Testis (tissue), 2 donors: ENCODE results near the gene DGLUCY.
"Not testable (repeated sequence)": the region's sequence is repeated elsewhere in the genome, so short reads cannot be mapped to it uniquely, and the experiment has no call there.

Experiments used
- POLR2A ChIP-seq: fragments of 450-650 bp; IDR thresholded peaks from one replicate; pipeline ENCODE4 v1.6.1; 2017; ENCODE audit warnings: antibody characterized with exemption, mild to moderate bottlenecking, moderate library complexity
- TF ChIP-seq, protein P1 (sequence below), 3 experiments: fragments of 450-650 bp in 2 of 3; fragments of 200-600 bp in 1 of 3; sonication (generic) in 1 of 3; IDR thresholded peaks; one replicate each; pipeline ENCODE4 v1.5.1; 2016 to 2019; ENCODE audit warnings: antibody characterized with exemption in 3 of 3, mild to moderate bottlenecking in 2 of 3, moderate library complexity in 1 of 3

DNA sequence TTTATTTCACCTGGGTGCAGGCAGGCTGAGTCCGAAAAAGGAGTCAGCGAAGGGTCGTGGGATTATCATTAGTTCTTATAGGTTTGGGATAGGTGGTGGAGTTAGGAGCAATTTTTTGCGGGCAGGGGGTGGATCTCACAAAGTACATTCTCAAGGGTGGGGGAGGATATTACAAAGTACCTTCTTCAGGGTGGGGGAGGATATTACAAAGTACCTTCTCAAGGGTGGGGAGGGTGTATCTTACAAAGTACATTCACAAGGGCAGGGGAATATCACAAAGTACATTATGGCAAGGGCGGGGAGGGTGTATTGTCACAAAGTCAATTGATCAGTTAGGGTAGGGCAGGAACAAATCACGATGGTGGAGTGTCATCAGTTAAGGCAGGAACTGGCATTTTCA, 86.9 kb downstream of the DGLUCY start:
- TF ChIP-seq, protein P1, sequence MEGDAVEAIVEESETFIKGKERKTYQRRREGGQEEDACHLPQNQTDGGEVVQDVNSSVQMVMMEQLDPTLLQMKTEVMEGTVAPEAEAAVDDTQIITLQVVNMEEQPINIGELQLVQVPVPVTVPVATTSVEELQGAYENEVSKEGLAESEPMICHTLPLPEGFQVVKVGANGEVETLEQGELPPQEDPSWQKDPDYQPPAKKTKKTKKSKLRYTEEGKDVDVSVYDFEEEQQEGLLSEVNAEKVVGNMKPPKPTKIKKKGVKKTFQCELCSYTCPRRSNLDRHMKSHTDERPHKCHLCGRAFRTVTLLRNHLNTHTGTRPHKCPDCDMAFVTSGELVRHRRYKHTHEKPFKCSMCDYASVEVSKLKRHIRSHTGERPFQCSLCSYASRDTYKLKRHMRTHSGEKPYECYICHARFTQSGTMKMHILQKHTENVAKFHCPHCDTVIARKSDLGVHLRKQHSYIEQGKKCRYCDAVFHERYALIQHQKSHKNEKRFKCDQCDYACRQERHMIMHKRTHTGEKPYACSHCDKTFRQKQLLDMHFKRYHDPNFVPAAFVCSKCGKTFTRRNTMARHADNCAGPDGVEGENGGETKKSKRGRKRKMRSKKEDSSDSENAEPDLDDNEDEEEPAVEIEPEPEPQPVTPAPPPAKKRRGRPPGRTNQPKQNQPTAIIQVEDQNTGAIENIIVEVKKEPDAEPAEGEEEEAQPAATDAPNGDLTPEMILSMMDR (IDR thresholded peaks at IDR 0.05): not testable (repeated sequence)
- TF ChIP-seq POLR2A: not testable (repeated sequence)
